Endodermal cell (in vitro differentiated cells): ENCODE data around the gene PIK3R2. TPM values are rescaled to one million over a fixed set of nuclear protein-coding genes. Genes with fewer than 3 reads are reported as not detected.

Source experiments
- DNase-seq: peaks from one replicate; pipeline ENCODE4 v3.0.0-alpha.2; 2017
- H3K27ac ChIP-seq: 2 replicates; pipeline ENCODE4 v1.5.1; 2013; ENCODE audit warnings: mild to moderate bottlenecking, low read depth, low read length, moderate library complexity
- H3K27me3 ChIP-seq: 2 replicates; pipeline ENCODE4 v1.6.1; 2013; ENCODE audit warnings: mild to moderate bottlenecking, low read length, moderate library complexity; ENCODE audit not compliant: insufficient read depth, control insufficient read depth, poor library complexity, severe bottlenecking
- H3K36me3 ChIP-seq: 2 replicates; pipeline ENCODE4 v1.7.0; 2013; ENCODE audit warnings: mild to moderate bottlenecking, low read length, moderate library complexity; ENCODE audit not compliant: control insufficient read depth, insufficient read depth
- H3K4me1 ChIP-seq: one replicate; pipeline ENCODE4 v1.7.0; 2013; ENCODE audit warnings: low read length; ENCODE audit not compliant: control insufficient read depth, insufficient read depth
- H3K4me3 ChIP-seq: 2 replicates; pipeline ENCODE4 v1.5.1; 2013; ENCODE audit warnings: mild to moderate bottlenecking, low read length, moderate library complexity
- H3K9ac ChIP-seq: 2 replicates; pipeline ENCODE4 v1.6.1; 2013; ENCODE audit warnings: mild to moderate bottlenecking, low read length, moderate library complexity; ENCODE audit not compliant: poor library complexity, severe bottlenecking; ENCODE audit errors: extremely low read depth
- H3K9me3 ChIP-seq: 2 replicates; pipeline ENCODE4 v1.6.1; 2013; ENCODE audit warnings: mild to moderate bottlenecking, low read length, moderate library complexity; ENCODE audit not compliant: control insufficient read depth
- H3K27ac Mint-ChIP-seq: 2 replicates; pipeline ENCODE4 v1.8.0; 2020; ENCODE audit warnings: mixed read lengths
- H3K27me3 Mint-ChIP-seq: 2 replicates; pipeline ENCODE4 v1.8.0; 2021; ENCODE audit warnings: mild to moderate bottlenecking, mixed read lengths; ENCODE audit not compliant: insufficient read depth
- H3K36me3 Mint-ChIP-seq: 2 replicates; pipeline ENCODE4 v1.8.0; 2020; ENCODE audit warnings: low read depth, mixed read lengths
- H3K4me1 Mint-ChIP-seq: 2 replicates; pipeline ENCODE4 v1.8.0; 2020; ENCODE audit warnings: mixed read lengths
- H3K4me3 Mint-ChIP-seq: 2 replicates; pipeline ENCODE4 v1.8.0; 2020; ENCODE audit warnings: mild to moderate bottlenecking, moderate library complexity, mixed read lengths
- H3K9me3 Mint-ChIP-seq: 2 replicates; pipeline ENCODE4 v1.8.0; 2020; ENCODE audit warnings: mild to moderate bottlenecking, mixed read lengths
- CTCF ChIP-seq: fragments of 200-600 bp; sonication (generic); conservative IDR thresholded peaks from 2 replicates; pipeline ENCODE4 v1.5.0; 2021; ENCODE audit warnings: antibody characterized with exemption, mild to moderate bottlenecking
- WGBS, 2 experiments: methylation state at CpG; one replicate each; pipeline versions ENCODE4 v1.1.5 to v1.1.7; 2013; ENCODE audit warnings: missing lambda C conversion rate in 2 of 2, mixed read lengths in 1 of 2; ENCODE audit not compliant: insufficient coverage in 1 of 2, insufficient read length in 1 of 2; 5-methylcytosine and 5-hydroxymethylcytosine counted together
- total RNA-seq, 2 donors: library from RNA; stranded (reverse); fragmentation: NEBNext Ultra II Directional in 1 of 2; extraction: Animal tissue kit (Norgen Biotek cat#: 25700) in 1 of 2; gene quantifications; 2 replicates in 1 of 2; 3 replicates in 1 of 2; pipeline ENCODE4 v1.2.1, GENCODE V29; 2021

PIK3R2 gene
- total RNA-seq, 2 donors from 2014 or later: 52.9 to 58.8 TPM

GRCh38 chr19:18176367-18177310, 23.7 kb downstream of the PIK3R2 start:
- WGBS, 2 experiments: 92 to 96% methylated on average over 9 to 19 of the region's 19 CpGs
- no peak overlapping the region for H3K4me3 Mint-ChIP-seq

GRCh38 chr19:18179957-18180356, 27.0 kb downstream of the PIK3R2 start:
- Histone ChIP-seq H3K36me3 (no peaks in the 10 kb centered on the region), H3K27ac (no peak overlapping the region), H3K27me3 (peaks cover 6% of the 10 kb centered on the region), H3K9me3 (no peaks in the 10 kb centered on the region), H3K4me3 (no peak overlapping the region), H3K9ac (no peak overlapping the region), H3K4me1 (no peaks in the 10 kb centered on the region)
- no peak overlapping the region for H3K27ac Mint-ChIP-seq
- no peak for TF ChIP-seq CTCF
- H3K4me3 Mint-ChIP-seq: no peak overlapping the region
- DNase-seq: no peak
- 89 to 100% methylated on average over 2 to 3 of the region's 5 CpGs for WGBS, 2 experiments
- peaks cover 6% of the 10 kb centered on the region for H3K27me3 Mint-ChIP-seq
- no peaks in the 10 kb centered on the region for H3K4me1 Mint-ChIP-seq
- no peaks in the 10 kb centered on the region for H3K9me3 Mint-ChIP-seq
- no peaks in the 10 kb centered on the region for H3K36me3 Mint-ChIP-seq

More at GRCh38 chr19:18176367-18177310, 23.7 kb downstream of the PIK3R2 start:
- no peak for DNase-seq
- Histone ChIP-seq H3K9me3 (no peaks in the 10 kb centered on the region), H3K4me3 (no peak overlapping the region), H3K4me1 (peaks cover 3% of the 10 kb centered on the region), H3K27me3 (peaks cover 19% of the 10 kb centered on the region), H3K9ac (no peak overlapping the region), H3K27ac (no peak overlapping the region), H3K36me3 (no peaks in the 10 kb centered on the region)
- Mint-ChIP-seq H3K27ac (no peak overlapping the region), H3K36me3 (peaks cover 3% of the 10 kb centered on the region), H3K27me3 (peaks cover 14% of the 10 kb centered on the region), H3K4me1 (no peaks in the 10 kb centered on the region), H3K9me3 (no peaks in the 10 kb centered on the region)
- TF ChIP-seq CTCF: no peak

GRCh38 chr19:18183529-18183928, 30.6 kb downstream of the PIK3R2 start:
- Mint-ChIP-seq H3K9me3 (no peaks in the 10 kb centered on the region), H3K36me3 (no peaks in the 10 kb centered on the region), H3K27ac (no peak overlapping the region), H3K27me3 (no peaks in the 10 kb centered on the region), H3K4me1 (peaks cover 4% of the 10 kb centered on the region), H3K4me3 (no peak overlapping the region)
- Histone ChIP-seq H3K36me3 (no peaks in the 10 kb centered on the region), H3K4me1 (no peaks in the 10 kb centered on the region), H3K27me3 (no peaks in the 10 kb centered on the region), H3K27ac (no peak overlapping the region), H3K9me3 (no peaks in the 10 kb centered on the region), H3K4me3 (no peak overlapping the region), H3K9ac (no peak overlapping the region)
- no peak for DNase-seq
- TF ChIP-seq CTCF: no peak
